ENCODE measurements around the gene FGFR2. TPM values are rescaled to one million over a fixed set of nuclear protein-coding genes. Genes with fewer than 3 reads are reported as not detected.

The FGFR2 gene
- total RNA-seq, 4 donors from 2014 or later = 65.6 to 149 (median 122) TPM

DNA sequence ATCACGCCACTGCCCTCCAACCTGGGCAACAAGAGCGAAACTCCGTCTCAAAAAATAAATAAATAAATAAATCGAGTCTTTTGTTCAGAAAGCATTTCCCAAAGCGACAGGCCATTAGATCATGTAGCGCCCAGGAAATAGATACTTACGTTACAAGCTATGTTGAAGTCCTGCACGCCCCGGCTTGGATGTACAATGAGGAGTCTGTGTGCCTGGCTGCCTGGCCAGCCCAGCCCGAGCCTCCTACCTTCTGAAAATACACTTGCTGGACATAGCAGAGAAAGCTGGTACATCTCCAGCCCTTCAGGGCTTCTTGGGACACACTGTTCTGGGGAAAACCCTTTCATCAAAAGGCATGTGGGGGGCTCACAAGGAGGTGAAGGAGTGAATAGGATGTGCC lies 22.1 kb downstream of the FGFR2 start:
- no peaks in the 10 kb centered on the region for H3K36me3 ChIP-seq
- no peak overlapping the region for H3K27ac ChIP-seq
- no peaks in the 10 kb centered on the region for H3K9me3 ChIP-seq
- no peak for TF ChIP-seq POLR2A (IDR thresholded peaks at IDR 0.05)
- TF ChIP-seq, protein P1, sequence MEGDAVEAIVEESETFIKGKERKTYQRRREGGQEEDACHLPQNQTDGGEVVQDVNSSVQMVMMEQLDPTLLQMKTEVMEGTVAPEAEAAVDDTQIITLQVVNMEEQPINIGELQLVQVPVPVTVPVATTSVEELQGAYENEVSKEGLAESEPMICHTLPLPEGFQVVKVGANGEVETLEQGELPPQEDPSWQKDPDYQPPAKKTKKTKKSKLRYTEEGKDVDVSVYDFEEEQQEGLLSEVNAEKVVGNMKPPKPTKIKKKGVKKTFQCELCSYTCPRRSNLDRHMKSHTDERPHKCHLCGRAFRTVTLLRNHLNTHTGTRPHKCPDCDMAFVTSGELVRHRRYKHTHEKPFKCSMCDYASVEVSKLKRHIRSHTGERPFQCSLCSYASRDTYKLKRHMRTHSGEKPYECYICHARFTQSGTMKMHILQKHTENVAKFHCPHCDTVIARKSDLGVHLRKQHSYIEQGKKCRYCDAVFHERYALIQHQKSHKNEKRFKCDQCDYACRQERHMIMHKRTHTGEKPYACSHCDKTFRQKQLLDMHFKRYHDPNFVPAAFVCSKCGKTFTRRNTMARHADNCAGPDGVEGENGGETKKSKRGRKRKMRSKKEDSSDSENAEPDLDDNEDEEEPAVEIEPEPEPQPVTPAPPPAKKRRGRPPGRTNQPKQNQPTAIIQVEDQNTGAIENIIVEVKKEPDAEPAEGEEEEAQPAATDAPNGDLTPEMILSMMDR (IDR thresholded peaks at IDR 0.05) = no peak
- no peaks in the 10 kb centered on the region for H3K27me3 ChIP-seq
- 93 to 95% methylated on average over 10 of the region's 10 CpGs for WGBS, 2 donors
- no peak for DNase-seq
- peaks cover 38 to 45% of the 10 kb centered on the region in 2 donors for H3K4me1 ChIP-seq
- no peak overlapping the region for H3K4me3 ChIP-seq (replicated peaks in 1 of 3)
- intact Hi-C loops (cut with DNase I) = no loop called here

DNA sequence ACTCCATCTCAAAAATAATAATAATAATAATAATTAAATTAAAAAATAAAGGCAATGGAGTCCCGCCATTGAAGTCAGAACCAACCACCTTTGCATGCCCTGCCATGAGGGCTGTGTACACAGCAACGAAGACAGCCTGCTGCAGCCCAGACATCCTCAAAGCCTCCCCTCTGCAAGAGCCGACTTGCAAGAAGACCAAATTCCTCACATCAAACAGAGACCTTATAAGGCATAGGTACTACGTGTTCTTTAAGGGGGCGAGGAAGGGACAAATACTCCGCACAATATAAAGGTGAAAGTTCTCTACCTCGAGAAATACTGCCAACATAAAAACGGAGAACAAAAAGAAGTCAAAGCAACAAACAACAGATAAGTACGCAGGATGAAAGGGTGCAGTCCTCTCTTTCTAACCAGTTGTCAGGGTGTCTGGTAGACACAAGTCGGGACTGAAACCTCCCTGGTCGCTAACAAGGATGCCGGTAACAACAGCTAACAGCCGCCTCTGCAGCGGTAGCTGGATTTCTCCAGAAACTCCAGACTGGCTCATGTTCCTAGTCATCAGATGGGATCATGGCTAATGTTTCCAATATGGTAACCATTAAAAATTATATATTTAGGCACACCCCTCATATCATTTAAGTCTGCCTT lies 23.6 kb downstream of the FGFR2 start:
- intact Hi-C loops (cut with DNase I) = no loop called here
- no peaks in the 10 kb centered on the region for H3K27me3 ChIP-seq
- DNase-seq = no peak
- no peaks in the 10 kb centered on the region for H3K9me3 ChIP-seq
- no peak overlapping the region for H3K4me3 ChIP-seq (replicated peaks in 1 of 3)
- no peaks in the 10 kb centered on the region for H3K36me3 ChIP-seq
- TF ChIP-seq POLR2A (IDR thresholded peaks at IDR 0.05) = no peak
- TF ChIP-seq, protein P1 (IDR thresholded peaks at IDR 0.05) = no peak
- 86 to 89% methylated on average over 14 of the region's 14 CpGs for WGBS, 2 donors
- peaks cover 27 to 34% of the 10 kb centered on the region in 2 donors for H3K4me1 ChIP-seq
- no peak overlapping the region for H3K27ac ChIP-seq

DNA sequence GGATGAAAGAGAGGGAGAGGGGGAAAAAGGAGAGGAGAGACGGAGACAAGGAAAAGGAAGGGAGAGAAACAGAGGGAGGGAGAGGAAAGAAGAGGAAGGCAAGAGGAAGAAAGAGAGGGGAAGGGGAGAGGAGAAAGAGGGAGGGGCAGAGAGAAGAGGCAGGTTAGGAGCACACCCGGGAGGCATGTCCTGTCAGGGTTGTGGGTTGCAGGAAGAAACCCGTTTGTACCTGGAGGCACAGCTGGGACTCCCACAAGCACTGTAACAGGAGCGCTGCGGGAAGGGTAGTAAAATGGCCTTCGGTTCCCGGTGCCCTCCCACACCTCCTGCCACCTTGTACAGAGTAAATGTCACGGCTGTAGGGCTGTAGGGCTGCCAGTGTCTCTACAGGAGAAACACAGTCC lies 24.7 kb downstream of the FGFR2 start:
- no peak for DNase-seq
- intact Hi-C loops (cut with DNase I) = no loop called here
- Histone ChIP-seq H3K4me1 (peaks cover 17 to 24% of the 10 kb centered on the region in 2 donors), H3K9me3 (no peaks in the 10 kb centered on the region), H3K27ac (peak overlapping the region in 2 of 3 donors; percentile 33), H3K36me3 (no peaks in the 10 kb centered on the region), H3K4me3 (replicated peaks in 1 of 3) (no peak overlapping the region), H3K27me3 (no peaks in the 10 kb centered on the region)
- TF ChIP-seq, protein P1 (IDR thresholded peaks at IDR 0.05) = no peak
- TF ChIP-seq POLR2A (IDR thresholded peaks at IDR 0.05) = no peak
- 82 to 89% methylated on average over 8 of the region's 8 CpGs for WGBS, 2 donors

DNA sequence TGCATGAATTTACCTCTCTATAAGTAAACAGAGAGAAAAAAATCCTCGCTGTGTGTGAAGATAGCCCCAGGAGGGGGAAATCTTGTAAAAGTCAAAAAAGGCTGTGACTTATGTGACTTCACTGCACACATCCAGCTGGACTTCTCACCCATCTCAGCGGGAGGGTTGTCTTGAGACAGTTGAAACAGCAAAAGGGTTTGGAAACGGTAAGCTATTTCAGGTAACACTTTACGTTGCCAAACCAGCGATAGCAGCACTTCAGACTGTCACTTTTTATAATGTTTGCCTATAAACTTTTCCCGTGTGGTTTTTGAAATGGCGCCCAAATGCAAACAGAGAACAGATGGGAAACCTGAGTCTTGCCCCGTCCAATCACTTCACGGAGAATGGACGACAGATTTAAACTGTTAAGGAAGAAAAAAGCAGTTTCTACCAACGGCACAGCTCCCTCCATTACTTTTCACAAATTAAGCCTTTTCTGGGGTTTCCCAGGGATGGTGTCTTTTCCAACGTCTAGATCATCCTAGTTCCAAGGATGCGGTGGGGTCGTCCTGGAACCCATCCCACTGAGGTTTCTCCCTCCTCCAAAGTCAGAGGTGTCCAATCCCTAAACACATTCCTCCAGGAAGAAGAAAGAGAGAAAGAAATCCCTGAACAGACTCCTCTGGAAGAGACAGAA lies 25.2 kb downstream of the FGFR2 start:
- H3K27ac ChIP-seq = peak overlapping the region in 2 of 3 donors; percentile 33
- H3K27me3 ChIP-seq = no peaks in the 10 kb centered on the region
- no peak overlapping the region for H3K4me3 ChIP-seq (replicated peaks in 1 of 3)
- 35 to 52% methylated on average over 14 of the region's 14 CpGs for WGBS, 2 donors
- H3K9me3 ChIP-seq = no peaks in the 10 kb centered on the region
- intact Hi-C loops (cut with DNase I) = no loop called here
- TF ChIP-seq, protein P1 (IDR thresholded peaks at IDR 0.05) = no peak
- TF ChIP-seq POLR2A (IDR thresholded peaks at IDR 0.05) = no peak
- H3K4me1 ChIP-seq = peaks cover 13 to 22% of the 10 kb centered on the region in 2 donors
- DNase-seq = peak; percentile 29 to 50
- H3K36me3 ChIP-seq = no peaks in the 10 kb centered on the region

DNA sequence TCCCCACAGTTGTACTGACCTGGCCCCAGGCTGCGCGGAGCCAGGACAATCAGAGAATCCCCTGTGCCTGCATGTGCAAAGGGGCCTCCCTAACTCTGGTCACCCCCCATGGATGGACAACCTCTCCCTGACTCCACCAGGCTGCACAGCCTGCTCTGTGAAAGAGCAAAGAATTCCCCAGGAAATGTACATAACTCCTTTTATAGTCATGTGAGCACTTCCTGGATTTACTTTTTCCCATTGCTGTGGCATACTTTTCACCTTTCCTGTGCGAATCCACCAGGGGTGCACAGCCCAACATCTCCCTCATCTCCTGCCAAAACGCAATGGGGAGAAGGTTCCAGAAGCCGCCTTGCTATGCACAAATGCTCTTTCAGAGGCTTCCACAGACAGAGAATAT lies 27.9 kb downstream of the FGFR2 start:
- H3K36me3 ChIP-seq = no peaks in the 10 kb centered on the region
- TF ChIP-seq, protein P1 (IDR thresholded peaks at IDR 0.05) = no peak
- TF ChIP-seq POLR2A (IDR thresholded peaks at IDR 0.05) = no peak
- intact Hi-C loops (cut with DNase I) = no loop called here
- no peak overlapping the region for H3K4me3 ChIP-seq (replicated peaks in 1 of 3)
- no peaks in the 10 kb centered on the region for H3K27me3 ChIP-seq
- no peak for DNase-seq
- H3K27ac ChIP-seq = no peak overlapping the region
- WGBS, 2 donors = 86 to 88% methylated on average over 5 of the region's 5 CpGs
- H3K9me3 ChIP-seq = no peaks in the 10 kb centered on the region
- peaks cover 13 to 22% of the 10 kb centered on the region in 2 donors for H3K4me1 ChIP-seq

Measured in thyroid gland (tissue), 4 donors.